ENCODE data around the gene ENTPD3.
"Not testable (repeated sequence)": the region's sequence is repeated elsewhere in the genome, so short reads cannot be mapped to it uniquely, and the experiment has no call there.

- TF ChIP-seq POLR2A, POLR2AphosphoS5 (IDR thresholded peaks at IDR 0.05; ENCODE audit: low read depth, low read length): not testable (repeated sequence)
These were observed 75.9 kb downstream of the ENTPD3 start for GRCh38 chr3:40462838-40463237.

Measured in GM12892 (cell line).